ENCODE measurements around the gene FADD.

Gene FADD

DNA sequence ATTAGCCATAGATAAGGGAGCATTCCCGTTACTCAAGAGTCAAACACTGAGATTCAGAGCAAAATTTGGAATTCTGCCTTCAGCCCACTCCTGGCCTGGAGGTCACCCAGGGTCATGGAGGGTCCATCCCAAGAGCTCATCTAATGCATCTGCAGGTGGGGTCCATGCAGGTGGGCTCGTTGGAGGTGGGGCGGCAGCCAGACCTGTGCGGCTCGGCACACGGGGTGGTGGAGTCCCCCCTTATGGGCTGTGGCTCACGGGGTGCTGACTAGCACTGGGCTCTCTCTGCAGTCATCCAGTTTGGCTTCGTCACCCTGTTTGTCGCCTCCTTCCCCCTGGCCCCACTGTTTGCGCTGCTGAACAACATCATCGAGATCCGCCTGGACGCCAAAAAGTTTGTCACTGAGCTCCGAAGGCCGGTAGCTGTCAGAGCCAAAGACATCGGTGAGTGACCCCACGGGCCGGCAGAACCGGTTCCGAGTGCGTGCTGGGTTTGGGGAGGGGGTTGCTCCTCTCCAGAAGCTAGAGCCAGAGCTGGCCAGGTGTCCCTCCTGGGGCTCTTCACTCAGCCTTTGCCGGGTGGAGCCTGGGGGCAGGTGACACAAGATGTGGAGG is 32.4 kb upstream of the FADD start:
- Mint-ChIP-seq H3K4me3 (no peak overlapping the region), H3K9me3 (no peaks in the 10 kb centered on the region), H3K36me3 (ENCODE audit: low read depth) (no peaks in the 10 kb centered on the region), H3K4me1 (ENCODE audit: low read depth) (no peaks in the 10 kb centered on the region), H3K27ac (no peak overlapping the region), H3K27me3 (peaks cover 6% of the 10 kb centered on the region)

DNA sequence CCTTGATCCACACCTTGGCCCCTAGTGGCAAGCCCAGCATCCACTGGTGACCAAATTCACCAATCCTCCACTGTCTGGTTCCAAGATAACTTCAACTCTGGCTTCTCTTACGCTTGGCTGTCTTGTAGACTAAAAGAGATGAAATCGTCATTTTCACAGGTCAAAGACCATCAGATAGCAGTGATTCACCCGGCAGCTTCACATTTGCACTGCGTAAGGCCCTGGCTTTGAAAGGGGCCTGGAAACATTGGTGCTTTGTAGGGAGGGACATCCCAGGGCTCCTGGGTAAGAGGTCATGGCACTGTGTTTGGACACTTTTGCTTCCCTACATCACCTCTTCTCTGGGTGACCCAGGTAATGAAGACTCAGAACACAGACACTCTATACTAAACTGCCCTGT is 30.1 kb upstream of the FADD start:
- Mint-ChIP-seq H3K4me1 (ENCODE audit: low read depth) (no peaks in the 10 kb centered on the region), H3K4me3 (no peak overlapping the region), H3K36me3 (ENCODE audit: low read depth) (no peaks in the 10 kb centered on the region), H3K27ac (no peak overlapping the region), H3K27me3 (peaks cover 5% of the 10 kb centered on the region), H3K9me3 (no peaks in the 10 kb centered on the region)

DNA sequence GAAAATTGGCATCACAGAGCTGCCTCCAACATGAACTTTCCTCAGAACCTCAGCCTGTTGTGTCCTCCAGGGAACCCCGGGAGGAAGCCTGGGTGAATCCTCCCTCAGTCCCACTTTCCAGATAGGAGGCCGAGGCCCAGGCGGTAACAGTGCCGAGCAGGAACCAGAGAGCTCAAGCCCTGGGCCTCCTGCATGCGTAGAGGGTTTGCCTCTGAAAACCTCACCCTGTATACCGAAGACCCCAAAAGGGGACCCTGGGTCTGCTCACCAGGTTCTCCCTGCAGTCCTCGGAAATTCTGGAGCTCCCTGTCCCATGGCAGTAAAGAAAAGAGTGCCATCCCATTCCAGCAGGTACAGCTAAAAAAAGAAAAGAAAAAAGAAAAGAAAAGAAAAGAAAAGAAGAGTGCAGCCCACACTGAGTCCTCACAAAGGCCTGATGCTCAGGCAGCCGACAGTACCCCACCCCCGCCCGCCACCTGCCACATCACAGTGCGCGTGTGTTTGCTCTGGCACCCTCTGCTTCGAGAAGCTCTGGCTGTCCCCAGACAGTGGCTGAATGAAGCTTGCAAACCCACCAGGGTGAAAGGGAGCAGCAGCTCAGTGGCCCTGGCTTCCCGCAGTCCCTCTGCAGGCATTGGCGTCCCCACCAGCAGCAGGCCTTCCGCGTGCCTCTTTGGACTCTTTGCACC is 28.4 kb upstream of the FADD start:
- Mint-ChIP-seq H3K36me3 (ENCODE audit: low read depth) (no peaks in the 10 kb centered on the region), H3K27me3 (no peaks in the 10 kb centered on the region), H3K27ac (no peak overlapping the region), H3K4me3 (no peak overlapping the region), H3K4me1 (ENCODE audit: low read depth) (no peaks in the 10 kb centered on the region), H3K9me3 (no peaks in the 10 kb centered on the region)

DNA sequence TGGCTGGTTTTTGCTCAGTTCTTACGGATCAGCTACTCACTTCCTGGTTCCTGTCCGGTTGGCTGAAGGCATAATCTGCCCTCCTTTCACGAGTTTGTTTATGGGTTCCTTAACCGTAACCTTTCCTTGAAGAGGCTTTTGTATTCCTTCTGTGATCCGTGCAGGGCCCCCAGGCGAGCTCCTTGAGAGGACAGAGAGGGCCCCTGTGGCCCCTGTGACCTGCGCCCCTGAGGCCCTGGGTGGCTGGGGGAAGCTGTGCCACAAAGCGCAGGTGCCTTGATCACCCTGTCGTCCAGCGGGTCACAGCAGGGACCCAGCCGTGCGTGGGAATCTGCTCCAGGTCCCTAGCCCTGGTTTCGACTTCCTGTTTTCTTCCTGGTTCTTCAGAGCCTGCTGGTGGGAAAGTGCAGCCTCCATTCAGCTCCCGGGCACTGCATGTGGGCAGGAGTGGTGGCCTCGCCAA is 27.8 kb upstream of the FADD start:
- Mint-ChIP-seq H3K36me3 (ENCODE audit: low read depth) (no peaks in the 10 kb centered on the region), H3K27ac (no peak overlapping the region), H3K4me1 (ENCODE audit: low read depth) (no peaks in the 10 kb centered on the region), H3K27me3 (no peaks in the 10 kb centered on the region), H3K4me3 (no peak overlapping the region), H3K9me3 (no peaks in the 10 kb centered on the region)

DNA sequence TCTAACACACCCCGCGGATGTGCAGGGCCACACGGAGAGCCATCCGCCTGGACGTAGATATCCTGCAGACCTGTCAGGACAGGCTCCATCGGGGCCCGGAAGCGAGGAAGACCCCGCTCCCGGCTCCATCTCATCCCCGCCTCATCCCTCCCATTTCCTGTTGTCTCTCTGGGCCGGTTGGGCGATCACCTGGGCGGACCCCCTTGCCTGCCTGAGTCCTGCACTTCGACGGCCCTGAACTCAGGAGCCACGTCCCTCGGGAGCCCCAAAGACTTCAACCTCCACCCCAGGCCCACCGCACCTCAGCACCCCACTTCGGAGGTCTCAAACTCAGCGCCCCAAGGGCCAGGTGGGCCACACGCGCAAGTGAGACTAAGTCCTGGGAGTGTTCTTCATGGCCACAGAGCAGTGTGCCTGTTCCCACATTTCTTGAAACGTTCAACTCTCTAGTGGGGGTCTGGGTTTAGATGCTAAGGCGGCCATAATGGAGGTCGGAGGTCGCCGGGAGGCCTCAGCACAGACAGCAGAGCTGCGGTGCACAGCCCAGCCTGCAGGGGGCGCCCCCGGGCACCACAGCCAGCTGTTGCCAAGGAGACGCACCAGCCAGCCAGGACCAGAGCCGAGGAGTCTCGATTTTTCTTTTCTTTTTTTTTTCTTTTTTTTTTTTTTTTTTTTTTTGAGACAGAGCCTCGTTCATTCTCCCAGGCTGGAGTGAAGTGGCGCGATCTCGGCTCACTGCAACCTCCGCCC is 26.0 kb upstream of the FADD start:
- H3K36me3 Mint-ChIP-seq (ENCODE audit: low read depth): no peaks in the 10 kb centered on the region
- H3K4me3 Mint-ChIP-seq: no peak overlapping the region
- H3K27me3 Mint-ChIP-seq: no peaks in the 10 kb centered on the region
- H3K27ac Mint-ChIP-seq: no peak overlapping the region
- no peaks in the 10 kb centered on the region for H3K9me3 Mint-ChIP-seq
- no peaks in the 10 kb centered on the region for H3K4me1 Mint-ChIP-seq (ENCODE audit: low read depth)

DNA sequence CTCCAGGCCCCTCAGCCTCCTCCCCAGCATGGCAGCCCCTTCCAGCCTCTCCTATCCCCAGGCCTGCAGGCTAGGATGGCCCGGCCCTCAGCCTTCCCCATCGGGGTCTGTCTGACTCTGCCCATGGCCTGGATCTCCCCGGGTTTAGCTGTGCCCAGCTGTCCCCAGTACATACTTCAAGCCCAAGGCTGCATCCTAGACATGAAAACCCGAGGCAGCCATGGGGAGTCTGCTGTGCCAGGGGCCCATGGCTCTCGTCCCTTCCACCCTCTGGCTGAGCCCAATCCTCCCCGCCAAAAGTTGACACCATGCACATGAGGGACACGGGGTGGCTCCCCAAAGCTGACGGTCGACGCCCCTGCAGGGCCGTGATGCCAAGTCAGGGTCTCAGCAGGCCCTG is 22.2 kb upstream of the FADD start:
- Mint-ChIP-seq H3K4me1 (ENCODE audit: low read depth) (no peaks in the 10 kb centered on the region), H3K36me3 (ENCODE audit: low read depth) (no peaks in the 10 kb centered on the region), H3K4me3 (no peak overlapping the region), H3K9me3 (no peaks in the 10 kb centered on the region), H3K27ac (no peak overlapping the region), H3K27me3 (no peaks in the 10 kb centered on the region)

DNA sequence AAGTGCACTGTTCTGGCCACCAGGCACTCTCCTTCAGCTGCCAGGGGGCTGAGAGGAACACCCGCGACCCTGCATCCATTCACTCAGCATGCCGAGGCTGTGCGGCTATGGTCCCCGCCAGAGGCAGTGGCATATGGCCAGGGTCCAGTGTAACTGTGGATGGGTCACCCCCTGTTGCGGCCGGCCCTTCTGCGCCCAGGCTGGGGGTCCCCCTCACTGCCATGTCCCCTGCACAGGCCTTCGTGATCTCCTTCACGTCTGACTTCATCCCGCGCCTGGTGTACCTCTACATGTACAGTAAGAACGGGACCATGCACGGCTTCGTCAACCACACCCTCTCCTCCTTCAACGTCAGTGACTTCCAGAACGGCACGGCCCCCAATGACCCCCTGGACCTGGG is 20.8 kb upstream of the FADD start:
- no peak overlapping the region for H3K4me3 Mint-ChIP-seq

DNA sequence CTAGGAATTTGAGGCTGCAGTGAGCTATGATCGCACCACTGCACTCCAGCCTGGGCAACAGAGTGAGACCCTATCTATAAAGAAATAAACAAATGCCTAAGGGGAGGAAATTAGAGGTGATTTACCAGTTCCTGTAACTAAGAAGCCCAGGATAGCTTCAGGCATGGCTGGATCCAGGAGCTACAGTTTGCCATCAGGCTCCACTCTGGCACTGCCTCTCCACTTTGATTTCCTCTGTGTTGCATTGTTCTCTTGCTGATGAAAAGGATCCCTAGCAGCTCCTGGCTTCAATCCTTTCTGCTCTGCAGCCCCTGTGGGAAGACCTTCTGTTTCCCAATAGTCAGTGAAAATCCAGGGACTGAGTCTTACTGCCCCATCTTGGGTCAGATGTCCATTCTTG is 20.1 kb upstream of the FADD start:
- Mint-ChIP-seq H3K9me3 (no peaks in the 10 kb centered on the region), H3K4me1 (ENCODE audit: low read depth) (no peaks in the 10 kb centered on the region), H3K4me3 (no peak overlapping the region), H3K27me3 (no peaks in the 10 kb centered on the region), H3K27ac (no peak overlapping the region), H3K36me3 (ENCODE audit: low read depth) (no peaks in the 10 kb centered on the region)

More for the DNA sequence above, 20.8 kb upstream of the FADD start:
- Mint-ChIP-seq H3K9me3 (no peaks in the 10 kb centered on the region), H3K36me3 (ENCODE audit: low read depth) (no peaks in the 10 kb centered on the region), H3K27ac (no peak overlapping the region), H3K27me3 (no peaks in the 10 kb centered on the region), H3K4me1 (ENCODE audit: low read depth) (no peaks in the 10 kb centered on the region)

DNA sequence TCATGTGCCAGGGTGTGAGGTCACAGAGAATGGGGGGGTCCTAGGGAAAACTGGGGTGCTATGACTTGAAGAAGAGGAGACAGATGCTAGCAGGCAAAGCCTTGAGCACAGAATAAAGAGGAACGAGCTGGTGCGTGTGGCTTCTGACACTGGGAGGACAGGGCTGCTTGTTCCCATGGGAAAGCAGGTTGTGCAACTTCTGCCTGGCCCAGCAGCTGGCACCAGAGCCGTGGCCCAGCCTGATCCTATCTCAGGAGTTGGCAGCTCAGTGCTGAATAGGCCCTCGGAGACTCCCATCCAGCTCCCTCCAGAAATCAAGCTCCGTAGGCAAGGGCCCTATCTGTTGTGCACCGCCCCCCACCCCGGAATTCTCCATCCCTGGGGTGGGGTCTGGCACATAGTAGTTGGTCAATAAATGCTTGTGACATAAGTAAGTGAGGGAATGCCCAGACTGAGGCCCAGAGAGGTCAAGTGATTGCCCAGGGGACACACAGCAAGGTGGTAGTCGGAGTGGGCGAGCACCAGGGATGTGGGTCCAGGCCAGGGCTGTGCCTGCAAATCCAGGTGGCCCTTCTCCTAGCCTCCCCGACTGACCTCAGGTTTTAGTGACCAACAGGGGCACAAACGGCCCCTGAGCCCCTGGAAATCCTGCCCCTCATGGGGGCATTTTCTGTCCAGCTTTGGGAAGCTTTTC is 19.5 kb upstream of the FADD start:
- Mint-ChIP-seq H3K27ac (no peak overlapping the region), H3K36me3 (ENCODE audit: low read depth) (no peaks in the 10 kb centered on the region), H3K4me1 (ENCODE audit: low read depth) (no peaks in the 10 kb centered on the region), H3K9me3 (no peaks in the 10 kb centered on the region), H3K4me3 (no peak overlapping the region), H3K27me3 (no peaks in the 10 kb centered on the region)

DNA sequence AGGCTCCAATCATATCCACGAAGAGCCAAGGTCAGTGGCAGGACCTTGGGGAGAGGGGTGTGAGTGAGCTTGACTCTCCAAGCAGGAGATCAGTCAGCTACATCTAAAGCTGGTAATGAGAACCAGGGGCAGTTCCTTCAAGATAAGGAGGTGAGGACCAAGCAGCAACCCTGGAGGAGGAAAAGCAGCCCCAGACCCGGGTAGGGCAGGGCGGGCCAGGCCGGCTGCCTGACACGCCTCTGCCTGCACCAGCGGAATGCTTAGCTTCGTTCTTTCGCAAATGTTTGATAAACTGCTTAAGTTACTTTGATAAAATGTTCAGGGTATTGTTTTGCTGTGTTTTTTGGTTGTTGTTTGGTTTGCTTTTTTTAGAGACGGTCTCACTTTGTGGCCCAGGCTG is 18.7 kb upstream of the FADD start:
- no peak overlapping the region for H3K4me3 Mint-ChIP-seq
- no peaks in the 10 kb centered on the region for H3K27me3 Mint-ChIP-seq
- H3K9me3 Mint-ChIP-seq: no peaks in the 10 kb centered on the region
- no peak overlapping the region for H3K27ac Mint-ChIP-seq
- no peaks in the 10 kb centered on the region for H3K36me3 Mint-ChIP-seq (ENCODE audit: low read depth)
- no peaks in the 10 kb centered on the region for H3K4me1 Mint-ChIP-seq (ENCODE audit: low read depth)

DNA sequence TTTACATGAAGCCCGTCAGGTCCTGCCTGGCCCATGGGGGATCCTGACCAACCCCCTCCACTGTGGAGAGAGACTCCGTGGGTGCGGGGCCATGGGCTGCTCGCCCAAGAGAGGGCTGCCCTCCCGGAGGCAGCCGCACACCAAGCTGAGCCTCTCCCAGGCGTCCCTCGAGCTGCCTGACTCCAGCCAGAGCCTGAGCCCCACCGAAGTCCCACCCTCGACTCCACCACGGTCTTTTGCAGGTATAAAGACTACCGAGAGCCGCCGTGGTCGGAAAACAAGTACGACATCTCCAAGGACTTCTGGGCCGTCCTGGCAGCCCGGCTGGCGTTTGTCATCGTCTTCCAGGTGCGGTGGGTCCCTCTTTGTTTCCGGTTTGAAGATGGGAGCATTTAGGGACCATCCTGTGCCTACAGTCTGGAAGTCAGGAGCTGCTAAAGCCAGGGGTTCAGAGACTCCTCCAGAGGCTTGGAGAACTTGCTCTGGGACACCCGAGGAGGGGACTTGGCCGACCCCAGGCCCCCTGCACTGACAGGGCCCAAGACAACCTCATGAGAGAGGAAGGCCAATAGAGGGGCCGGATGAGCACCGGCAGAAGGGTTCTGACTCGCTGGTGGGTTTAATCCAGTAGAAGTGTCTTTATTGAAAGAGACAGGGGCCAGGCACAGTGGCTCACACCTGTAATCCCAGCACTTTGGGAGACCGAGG is 17.6 kb upstream of the FADD start:
- H3K27ac Mint-ChIP-seq: no peak overlapping the region
- H3K4me3 Mint-ChIP-seq: no peak overlapping the region
- H3K36me3 Mint-ChIP-seq (ENCODE audit: low read depth): no peaks in the 10 kb centered on the region

DNA sequence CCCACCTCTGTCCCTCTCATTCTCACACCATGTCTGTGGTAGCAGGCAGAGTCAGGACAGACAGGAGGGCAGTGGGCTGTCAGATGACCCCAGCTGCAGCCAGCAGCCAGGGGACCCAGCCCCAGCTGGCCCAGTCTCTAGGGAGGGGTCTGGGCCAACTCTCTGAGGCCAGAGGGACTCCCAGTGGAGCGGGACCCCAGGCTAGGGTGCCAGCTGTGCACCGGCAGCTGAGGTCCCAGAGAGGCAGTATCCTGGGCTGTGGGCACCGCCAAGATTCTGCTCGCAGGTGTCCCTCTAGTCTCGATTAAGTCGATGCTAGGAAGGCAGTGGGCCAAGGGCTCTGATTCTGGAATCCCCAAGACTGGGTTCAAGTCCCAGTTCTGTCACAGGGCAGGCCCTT is 16.7 kb upstream of the FADD start:
- no peaks in the 10 kb centered on the region for H3K4me1 Mint-ChIP-seq (ENCODE audit: low read depth)
- no peaks in the 10 kb centered on the region for H3K36me3 Mint-ChIP-seq (ENCODE audit: low read depth)
- H3K27me3 Mint-ChIP-seq: peaks cover 4% of the 10 kb centered on the region
- H3K4me3 Mint-ChIP-seq: no peak overlapping the region
- H3K9me3 Mint-ChIP-seq: no peaks in the 10 kb centered on the region
- H3K27ac Mint-ChIP-seq: no peak overlapping the region

More for the DNA sequence above, 17.6 kb upstream of the FADD start:
- no peaks in the 10 kb centered on the region for H3K4me1 Mint-ChIP-seq (ENCODE audit: low read depth)
- no peaks in the 10 kb centered on the region for H3K9me3 Mint-ChIP-seq
- H3K27me3 Mint-ChIP-seq: peaks cover 4% of the 10 kb centered on the region

DNA sequence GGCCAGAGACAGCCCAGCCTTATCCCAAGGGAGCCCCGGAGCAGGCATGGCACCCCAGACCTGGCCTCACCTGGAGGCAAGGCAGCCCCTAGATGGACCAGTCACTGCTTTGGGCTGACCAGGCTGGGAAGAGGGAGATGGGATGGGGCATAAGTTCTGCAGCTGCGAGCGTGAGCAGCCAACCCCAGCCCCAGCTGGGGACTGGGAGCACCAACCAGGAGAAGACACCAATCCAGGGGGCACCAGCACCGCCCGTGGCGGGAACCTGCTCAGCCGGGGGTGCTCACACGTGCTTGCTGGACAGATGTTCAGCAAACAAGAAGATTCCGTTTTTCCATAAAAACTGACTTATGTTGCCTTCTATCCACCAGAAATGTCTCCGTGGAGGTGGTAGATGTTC is 16.2 kb upstream of the FADD start:
- Mint-ChIP-seq H3K9me3 (no peaks in the 10 kb centered on the region), H3K36me3 (ENCODE audit: low read depth) (no peaks in the 10 kb centered on the region), H3K27ac (no peak overlapping the region), H3K4me3 (no peak overlapping the region), H3K4me1 (ENCODE audit: low read depth) (no peaks in the 10 kb centered on the region), H3K27me3 (peaks cover 4% of the 10 kb centered on the region)

DNA sequence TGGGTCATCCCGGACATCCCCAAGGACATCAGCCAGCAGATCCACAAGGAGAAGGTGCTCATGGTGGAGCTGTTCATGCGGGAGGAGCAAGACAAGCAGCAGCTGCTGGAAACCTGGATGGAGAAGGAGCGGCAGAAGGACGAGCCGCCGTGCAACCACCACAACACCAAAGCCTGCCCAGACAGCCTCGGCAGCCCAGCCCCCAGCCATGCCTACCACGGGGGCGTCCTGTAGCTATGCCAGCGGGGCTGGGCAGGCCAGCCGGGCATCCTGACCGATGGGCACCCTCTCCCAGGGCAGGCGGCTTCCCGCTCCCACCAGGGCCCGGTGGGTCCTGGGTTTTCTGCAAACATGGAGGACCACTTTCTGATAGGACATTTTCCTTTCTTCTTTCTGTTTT is 15.3 kb upstream of the FADD start:
- Mint-ChIP-seq H3K9me3 (no peaks in the 10 kb centered on the region), H3K4me1 (ENCODE audit: low read depth) (no peaks in the 10 kb centered on the region), H3K36me3 (ENCODE audit: low read depth) (no peaks in the 10 kb centered on the region), H3K27me3 (peaks cover 8% of the 10 kb centered on the region), H3K4me3 (no peak overlapping the region), H3K27ac (no peak overlapping the region)
